ENCODE data around the gene KIAA2012. TPM values are rescaled to one million over a fixed set of nuclear protein-coding genes. Genes with fewer than 3 reads are reported as not detected.
A peak's percentile ranks its signal among the peaks of the same experiment; 100 is the strongest.

Gene KIAA2012
- total RNA-seq, 1 donor from 2014 or later = not detected

- no peaks in the 10 kb centered on the region for H3K36me3 ChIP-seq (ENCODE audit: insufficient read depth, low read length)
- H4K20me1 ChIP-seq (ENCODE audit: insufficient read depth, low read length) = no peaks in the 10 kb centered on the region
- H3K9me3 ChIP-seq (ENCODE audit: insufficient read depth, low read depth, low read length) = no peaks in the 10 kb centered on the region
- Mint-ChIP-seq H3K36me3 (ENCODE audit: low read depth, unreplicated experiment) (no peaks in the 10 kb centered on the region), H3K27me3 (ENCODE audit: low read depth, unreplicated experiment) (peaks cover 27% of the 10 kb centered on the region), H3K4me3 (ENCODE audit: unreplicated experiment) (no peak overlapping the region), H3K27ac (ENCODE audit: unreplicated experiment) (no peak overlapping the region), H3K4me1 (ENCODE audit: low read depth, unreplicated experiment) (peaks cover 2% of the 10 kb centered on the region), H3K9me3 (ENCODE audit: unreplicated experiment) (peaks cover 3% of the 10 kb centered on the region)
- TF ChIP-seq CTCF (IDR thresholded peaks at IDR 0.05; ENCODE audit: insufficient read depth, low read depth, low read length) (no peak), EZH2 (IDR thresholded peaks at IDR 0.05; ENCODE audit: insufficient read depth, low read length) (no peak)
- DNase-seq (ENCODE audit: low read depth) (no peak), FAIRE-seq (no peak)
- no peak overlapping the region for H3K9ac ChIP-seq (ENCODE audit: low read length)
- no peak overlapping the region for H3K27ac ChIP-seq (ENCODE audit: low read depth, low read length)
- no peak overlapping the region for H2AFZ ChIP-seq (ENCODE audit: low read depth, low read length)
- peaks cover 6% of the 10 kb centered on the region for H3K4me1 ChIP-seq (ENCODE audit: insufficient read depth, low read length)
- H3K27me3 ChIP-seq (ENCODE audit: insufficient read depth, low read length) = peaks cover 3% of the 10 kb centered on the region
- H3K4me3 ChIP-seq (ENCODE audit: insufficient read depth, low read depth, low read length) = no peak overlapping the region
- H3K4me2 ChIP-seq (ENCODE audit: low read length) = no peak overlapping the region
- H3K79me2 ChIP-seq (ENCODE audit: insufficient read depth, low read length) = no peaks in the 10 kb centered on the region
Observed at GRCh38 chr2:202050652-202051051, 22.4 kb upstream of the KIAA2012 start.

GRCh38 chr2:202051499-202052161 is 21.4 kb upstream of the KIAA2012 start:
- Histone ChIP-seq H3K9me3 (ENCODE audit: insufficient read depth, low read depth, low read length) (no peaks in the 10 kb centered on the region), H2AFZ (ENCODE audit: low read depth, low read length) (no peak overlapping the region), H3K27ac (ENCODE audit: low read depth, low read length) (no peak overlapping the region), H4K20me1 (ENCODE audit: insufficient read depth, low read length) (no peaks in the 10 kb centered on the region), H3K27me3 (ENCODE audit: insufficient read depth, low read length) (peaks cover 3% of the 10 kb centered on the region), H3K36me3 (ENCODE audit: insufficient read depth, low read length) (no peaks in the 10 kb centered on the region), H3K4me3 (ENCODE audit: insufficient read depth, low read depth, low read length) (no peak overlapping the region), H3K79me2 (ENCODE audit: insufficient read depth, low read length) (no peaks in the 10 kb centered on the region), H3K4me2 (ENCODE audit: low read length) (peak overlapping the region; percentile 64), H3K4me1 (ENCODE audit: insufficient read depth, low read length) (peaks cover 6% of the 10 kb centered on the region), H3K9ac (ENCODE audit: low read length) (no peak overlapping the region)
- Mint-ChIP-seq H3K9me3 (ENCODE audit: unreplicated experiment) (peaks cover 3% of the 10 kb centered on the region), H3K27me3 (ENCODE audit: low read depth, unreplicated experiment) (peaks cover 29% of the 10 kb centered on the region), H3K27ac (ENCODE audit: unreplicated experiment) (no peak overlapping the region), H3K4me1 (ENCODE audit: low read depth, unreplicated experiment) (peaks cover 2% of the 10 kb centered on the region), H3K4me3 (ENCODE audit: unreplicated experiment) (no peak overlapping the region), H3K36me3 (ENCODE audit: low read depth, unreplicated experiment) (no peaks in the 10 kb centered on the region)
- TF ChIP-seq EZH2 (IDR thresholded peaks at IDR 0.05; ENCODE audit: insufficient read depth, low read length) = no peak
- TF ChIP-seq CTCF (IDR thresholded peaks at IDR 0.05; ENCODE audit: insufficient read depth, low read depth, low read length) = no peak
- FAIRE-seq (peak; percentile 62), DNase-seq (ENCODE audit: low read depth) (peak; percentile 71)

- Histone ChIP-seq H3K9ac (ENCODE audit: low read length) (no peak overlapping the region), H3K79me2 (ENCODE audit: insufficient read depth, low read length) (no peaks in the 10 kb centered on the region), H3K4me2 (ENCODE audit: low read length) (peak overlapping the region; percentile 64), H2AFZ (ENCODE audit: low read depth, low read length) (no peak overlapping the region), H3K4me3 (ENCODE audit: insufficient read depth, low read depth, low read length) (no peak overlapping the region), H3K27me3 (ENCODE audit: insufficient read depth, low read length) (peaks cover 3% of the 10 kb centered on the region), H3K4me1 (ENCODE audit: insufficient read depth, low read length) (peaks cover 6% of the 10 kb centered on the region), H3K27ac (ENCODE audit: low read depth, low read length) (no peak overlapping the region), H3K36me3 (ENCODE audit: insufficient read depth, low read length) (no peaks in the 10 kb centered on the region), H3K9me3 (ENCODE audit: insufficient read depth, low read depth, low read length) (no peaks in the 10 kb centered on the region), H4K20me1 (ENCODE audit: insufficient read depth, low read length) (no peaks in the 10 kb centered on the region)
- no peak overlapping the region for H3K27ac Mint-ChIP-seq (ENCODE audit: unreplicated experiment)
- DNase-seq (ENCODE audit: low read depth) (no peak), FAIRE-seq (no peak)
- no peak overlapping the region for H3K4me3 Mint-ChIP-seq (ENCODE audit: unreplicated experiment)
- TF ChIP-seq CTCF (IDR thresholded peaks at IDR 0.05; ENCODE audit: insufficient read depth, low read depth, low read length) (no peak), EZH2 (IDR thresholded peaks at IDR 0.05; ENCODE audit: insufficient read depth, low read length) (no peak)
- H3K27me3 Mint-ChIP-seq (ENCODE audit: low read depth, unreplicated experiment) = peaks cover 28% of the 10 kb centered on the region
- no peaks in the 10 kb centered on the region for H3K36me3 Mint-ChIP-seq (ENCODE audit: low read depth, unreplicated experiment)
- H3K4me1 Mint-ChIP-seq (ENCODE audit: low read depth, unreplicated experiment) = peaks cover 2% of the 10 kb centered on the region
- peaks cover 3% of the 10 kb centered on the region for H3K9me3 Mint-ChIP-seq (ENCODE audit: unreplicated experiment)
Observed at GRCh38 chr2:202052235-202052634, 20.8 kb upstream of the KIAA2012 start.
